Ishikawa (cell line): ENCODE measurements around the gene DVL3.

Source experiments
- CEBPB ChIP-seq: IDR thresholded peaks from 2 replicates; pipeline ENCODE4 v1.6.1; 2012
- CREB1 ChIP-seq: IDR thresholded peaks from 2 replicates; pipeline ENCODE4 v1.6.1; 2012; ENCODE audit warnings: low read depth
- EGR1 ChIP-seq: IDR thresholded peaks from 2 replicates; pipeline ENCODE4 v1.6.1; 2012
- EP300 ChIP-seq: IDR thresholded peaks from 2 replicates; pipeline ENCODE4 v1.6.1; 2012; ENCODE audit warnings: borderline replicate concordance
- FOXM1 ChIP-seq: IDR thresholded peaks from 2 replicates; pipeline ENCODE4 v1.6.1; 2012; ENCODE audit warnings: low read depth, borderline replicate concordance
- NFIC ChIP-seq: IDR thresholded peaks from 2 replicates; pipeline ENCODE4 v1.6.1; 2012
- RAD21 ChIP-seq: IDR thresholded peaks from 2 replicates; pipeline ENCODE4 v1.6.1; 2012; ENCODE audit warnings: low read depth
- TAF1 ChIP-seq: IDR thresholded peaks from 2 replicates; pipeline ENCODE4 v1.6.1; 2012; ENCODE audit warnings: low read depth, mild to moderate bottlenecking
- TCF12 ChIP-seq: IDR thresholded peaks from 2 replicates; pipeline ENCODE4 v1.6.1; 2012; ENCODE audit warnings: low read depth
- TEAD4 ChIP-seq: IDR thresholded peaks from 2 replicates; pipeline ENCODE4 v1.6.1; 2012
- YY1 ChIP-seq: IDR thresholded peaks from 2 replicates; pipeline ENCODE4 v1.6.1; 2012; ENCODE audit warnings: low read depth
- ZBTB7A ChIP-seq: IDR thresholded peaks from 2 replicates; pipeline ENCODE4 v1.6.1; 2012; ENCODE audit warnings: low read depth
- TF ChIP-seq, protein P1 (sequence below): IDR thresholded peaks from 2 replicates; pipeline ENCODE4 v1.6.1; 2012
- TF ChIP-seq, protein P2 (sequence below): IDR thresholded peaks from 2 replicates; pipeline ENCODE4 v1.6.1; 2012; ENCODE audit warnings: low read depth, mild to moderate bottlenecking
- TF ChIP-seq, protein P3 (sequence below): IDR thresholded peaks from 2 replicates; pipeline ENCODE4 v1.6.1; 2012

Gene DVL3

DNA sequence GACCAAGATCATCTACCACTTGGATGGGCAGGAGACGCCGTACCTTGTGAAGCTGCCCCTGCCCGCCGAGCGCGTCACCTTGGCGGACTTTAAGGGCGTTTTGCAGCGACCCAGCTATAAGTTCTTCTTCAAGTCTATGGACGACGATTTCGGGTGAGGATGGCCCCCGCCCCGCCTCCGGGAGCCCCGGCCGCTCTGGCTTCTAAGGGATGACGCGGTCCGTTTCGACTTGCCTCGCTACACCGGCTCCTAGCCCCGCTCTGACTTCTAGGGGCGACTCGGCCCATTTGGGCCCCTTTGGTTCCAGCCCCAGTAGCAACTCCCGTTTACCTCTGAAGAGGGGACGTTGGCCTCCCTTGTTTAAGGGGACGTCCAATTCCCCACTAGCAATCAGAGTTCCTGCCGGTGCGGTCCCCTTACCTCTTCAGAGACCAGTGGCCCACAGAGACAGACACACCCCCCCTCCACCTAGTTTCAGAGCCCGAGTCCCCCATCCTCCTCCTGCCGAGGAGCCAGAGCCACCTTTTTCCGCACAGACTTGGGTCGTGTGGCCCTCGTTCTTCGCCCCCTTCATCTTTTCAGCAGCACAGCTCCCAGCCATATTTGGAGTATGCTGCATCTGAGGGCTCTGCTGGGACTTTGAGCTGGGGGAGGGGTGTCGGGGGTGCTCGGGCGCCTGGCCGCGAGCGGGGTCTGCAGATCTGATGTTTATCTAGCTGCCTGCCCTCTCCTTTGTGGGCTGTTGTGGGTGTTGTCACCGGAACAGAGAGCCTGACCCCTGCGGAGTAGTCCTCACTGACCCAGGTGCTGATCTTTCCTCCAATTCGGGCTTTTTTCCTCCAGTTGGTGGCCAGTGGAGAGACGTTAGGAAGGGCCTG is 706 bp downstream of the DVL3 start:
- TF ChIP-seq TAF1 (no peak), EP300 (no peak), ZBTB7A (no peak), EGR1 (no peak), YY1 (no peak), TEAD4 (no peak), NFIC (no peak), RAD21 (no peak), CEBPB (no peak), FOXM1 (no peak), CREB1 (no peak), TCF12 (0 out of 2 replicates have a peak, but pooled peaks have one; percentile 9)
- TF ChIP-seq, protein P1, sequence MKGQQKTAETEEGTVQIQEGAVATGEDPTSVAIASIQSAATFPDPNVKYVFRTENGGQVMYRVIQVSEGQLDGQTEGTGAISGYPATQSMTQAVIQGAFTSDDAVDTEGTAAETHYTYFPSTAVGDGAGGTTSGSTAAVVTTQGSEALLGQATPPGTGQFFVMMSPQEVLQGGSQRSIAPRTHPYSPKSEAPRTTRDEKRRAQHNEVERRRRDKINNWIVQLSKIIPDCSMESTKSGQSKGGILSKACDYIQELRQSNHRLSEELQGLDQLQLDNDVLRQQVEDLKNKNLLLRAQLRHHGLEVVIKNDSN = no peak
- TF ChIP-seq, protein P2, sequence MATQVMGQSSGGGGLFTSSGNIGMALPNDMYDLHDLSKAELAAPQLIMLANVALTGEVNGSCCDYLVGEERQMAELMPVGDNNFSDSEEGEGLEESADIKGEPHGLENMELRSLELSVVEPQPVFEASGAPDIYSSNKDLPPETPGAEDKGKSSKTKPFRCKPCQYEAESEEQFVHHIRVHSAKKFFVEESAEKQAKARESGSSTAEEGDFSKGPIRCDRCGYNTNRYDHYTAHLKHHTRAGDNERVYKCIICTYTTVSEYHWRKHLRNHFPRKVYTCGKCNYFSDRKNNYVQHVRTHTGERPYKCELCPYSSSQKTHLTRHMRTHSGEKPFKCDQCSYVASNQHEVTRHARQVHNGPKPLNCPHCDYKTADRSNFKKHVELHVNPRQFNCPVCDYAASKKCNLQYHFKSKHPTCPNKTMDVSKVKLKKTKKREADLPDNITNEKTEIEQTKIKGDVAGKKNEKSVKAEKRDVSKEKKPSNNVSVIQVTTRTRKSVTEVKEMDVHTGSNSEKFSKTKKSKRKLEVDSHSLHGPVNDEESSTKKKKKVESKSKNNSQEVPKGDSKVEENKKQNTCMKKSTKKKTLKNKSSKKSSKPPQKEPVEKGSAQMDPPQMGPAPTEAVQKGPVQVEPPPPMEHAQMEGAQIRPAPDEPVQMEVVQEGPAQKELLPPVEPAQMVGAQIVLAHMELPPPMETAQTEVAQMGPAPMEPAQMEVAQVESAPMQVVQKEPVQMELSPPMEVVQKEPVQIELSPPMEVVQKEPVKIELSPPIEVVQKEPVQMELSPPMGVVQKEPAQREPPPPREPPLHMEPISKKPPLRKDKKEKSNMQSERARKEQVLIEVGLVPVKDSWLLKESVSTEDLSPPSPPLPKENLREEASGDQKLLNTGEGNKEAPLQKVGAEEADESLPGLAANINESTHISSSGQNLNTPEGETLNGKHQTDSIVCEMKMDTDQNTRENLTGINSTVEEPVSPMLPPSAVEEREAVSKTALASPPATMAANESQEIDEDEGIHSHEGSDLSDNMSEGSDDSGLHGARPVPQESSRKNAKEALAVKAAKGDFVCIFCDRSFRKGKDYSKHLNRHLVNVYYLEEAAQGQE = peak; percentile 60; the same call in 1 of the 2 replicates
- TF ChIP-seq, protein P3, sequence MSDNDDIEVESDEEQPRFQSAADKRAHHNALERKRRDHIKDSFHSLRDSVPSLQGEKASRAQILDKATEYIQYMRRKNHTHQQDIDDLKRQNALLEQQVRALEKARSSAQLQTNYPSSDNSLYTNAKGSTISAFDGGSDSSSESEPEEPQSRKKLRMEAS = peak; percentile 3; the same call in 1 of the 2 replicates

DNA sequence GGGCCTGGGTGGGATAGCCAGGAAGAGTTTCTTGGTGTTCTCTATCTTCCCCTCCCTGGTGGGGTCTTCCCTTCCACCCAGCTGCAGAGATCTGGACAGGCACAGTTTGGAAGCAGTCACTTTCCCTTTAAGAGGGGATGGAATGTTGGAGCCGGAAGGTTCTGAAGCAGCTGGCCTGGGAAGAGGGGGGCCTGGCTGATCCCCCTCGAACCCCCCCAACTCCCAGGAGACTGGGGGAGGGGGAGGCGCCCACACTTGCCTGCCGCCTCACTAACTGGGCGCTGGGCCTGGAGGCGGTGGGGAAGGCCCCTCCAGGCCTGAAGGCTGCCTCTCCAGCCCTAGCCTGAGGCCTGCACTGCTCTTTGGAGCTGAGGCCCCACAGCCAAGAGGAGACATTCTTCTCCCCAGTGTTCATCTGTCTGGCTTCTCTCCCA is 1.4 kb downstream of the DVL3 start:
- no peak for TF ChIP-seq RAD21
- TF ChIP-seq NFIC = no peak
- no peak; the same call in 1 of the 2 replicates for TF ChIP-seq ZBTB7A
- no peak for TF ChIP-seq EP300
- TF ChIP-seq CREB1 = no peak
- TF ChIP-seq, protein P3 = peak; percentile 6; the same call in 1 of the 2 replicates
- 0 out of 2 replicates have a peak, but pooled peaks have one; percentile 34 for TF ChIP-seq TCF12
- TF ChIP-seq, protein P2 = no peak
- no peak for TF ChIP-seq TAF1
- TF ChIP-seq FOXM1 = no peak
- no peak for TF ChIP-seq EGR1
- TF ChIP-seq TEAD4 = peak; percentile 67
- TF ChIP-seq, protein P1 = no peak
- no peak for TF ChIP-seq CEBPB
- no peak for TF ChIP-seq YY1

DNA sequence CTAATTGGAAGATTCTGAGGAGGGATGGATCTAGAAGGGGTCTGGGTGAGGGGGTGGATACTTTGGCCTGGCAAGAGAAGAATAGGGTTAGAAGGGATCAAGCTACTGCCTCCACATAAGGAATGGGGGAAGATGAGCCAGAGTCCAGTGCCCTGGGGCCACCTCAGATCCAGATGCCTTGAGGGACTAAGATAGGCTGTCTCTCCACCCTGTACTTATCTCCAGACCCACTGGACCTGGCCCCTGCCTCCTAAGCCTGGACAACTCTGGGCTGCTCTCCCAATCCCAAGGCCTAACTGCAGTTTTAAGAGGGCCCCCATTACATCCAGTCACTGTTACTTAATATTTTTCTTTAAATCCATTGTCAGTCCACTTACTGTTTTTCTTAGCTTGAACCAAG is 2.0 kb downstream of the DVL3 start:
- TF ChIP-seq CEBPB = no peak
- TF ChIP-seq, protein P3 = no peak
- TF ChIP-seq RAD21 = no peak
- TF ChIP-seq ZBTB7A = no peak
- TF ChIP-seq EP300 = no peak

DNA sequence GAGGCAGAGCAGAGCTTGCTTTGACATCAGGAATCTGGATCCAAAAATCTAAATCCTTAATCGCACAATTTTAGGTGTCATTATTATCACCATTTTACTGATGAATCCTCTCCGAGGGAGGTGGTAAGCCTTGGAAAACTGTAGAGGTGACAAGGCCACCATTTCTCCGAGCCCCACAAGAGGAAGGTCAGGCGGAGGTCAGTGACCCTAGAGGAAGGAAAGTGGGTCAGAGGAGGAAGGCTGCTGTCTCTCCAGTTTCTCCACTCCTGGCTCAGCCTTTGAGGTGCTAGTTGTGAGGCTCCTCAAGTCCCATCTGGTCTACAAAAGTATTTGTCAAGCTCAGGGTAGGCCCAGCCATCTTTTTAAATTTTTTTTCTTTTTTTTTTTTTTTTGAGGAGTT is 3.2 kb downstream of the DVL3 start:
- TF ChIP-seq, protein P3 = no peak
- no peak for TF ChIP-seq TEAD4
- TF ChIP-seq EP300 = no peak
- no peak for TF ChIP-seq ZBTB7A
- TF ChIP-seq NFIC = no peak
- TF ChIP-seq RAD21 = no peak
- TF ChIP-seq, protein P1 = no peak
- TF ChIP-seq YY1 = no peak
- TF ChIP-seq EGR1 = no peak
- no peak for TF ChIP-seq FOXM1
- no peak for TF ChIP-seq TCF12
- TF ChIP-seq TAF1 = no peak
- no peak for TF ChIP-seq CEBPB
- TF ChIP-seq, protein P2 = no peak
- no peak for TF ChIP-seq CREB1
